H1 (cell line): ENCODE data around the gene CEP97. TPM values are rescaled to one million over a fixed set of nuclear protein-coding genes. Genes with fewer than 3 reads are reported as not detected.

Source experiments
- CTCF ChIA-PET: fragments of 300-600 bp; sonication (Branson Sonifier 250); formaldehyde crosslinking; loops from one replicate; lab custom pipeline; 2021; ENCODE audit not compliant: partially characterized antibody; lab: Charles Lee
- POLR2A ChIA-PET: fragments of 300-600 bp; sonication (Branson Sonifier 250); formaldehyde crosslinking; loops from one replicate; lab custom pipeline; 2021; ENCODE audit warnings: inconsistent platforms; ENCODE audit not compliant: partially characterized antibody; lab: Charles Lee
- DNase-seq, 2 experiments: peaks; one replicate each; pipeline versions ENCODE4 v3.0.0 to v3.0.0-alpha.2; 2010 to 2022; ENCODE audit warnings: low spot score in 2 of 2, low read depth in 1 of 2, mixed read lengths in 1 of 2
- FAIRE-seq: peaks from 2 replicates; lab custom pipeline; 2011; peaks lifted over from hg19 to GRCh38; lab: Jason Lieb, UNC
- H2AFZ ChIP-seq: 2 replicates; pipeline ENCODE4 v1.8.1; 2012; ENCODE audit warnings: low read length, inconsistent platforms
- H2AK5ac ChIP-seq: 2 replicates; pipeline ENCODE4 v1.6.1; 2013; ENCODE audit warnings: low read depth, low read length
- H2BK120ac ChIP-seq: replicated peaks from 2 replicates; pipeline ENCODE3; 2013; ENCODE audit warnings: low read depth, low read length, inconsistent platforms
- H2BK12ac ChIP-seq: 2 replicates; pipeline ENCODE4 v1.6.1; 2013; ENCODE audit warnings: low read depth, low read length
- H2BK15ac ChIP-seq: 2 replicates; pipeline ENCODE4 v1.6.1; 2013; ENCODE audit warnings: low read length
- H2BK20ac ChIP-seq: 2 replicates; pipeline ENCODE4 v1.6.1; 2013; ENCODE audit warnings: low read length
- H2BK5ac ChIP-seq: 2 replicates; pipeline ENCODE4 v1.6.1; 2013; ENCODE audit warnings: low read depth, low read length
- H3K14ac ChIP-seq: 2 replicates; pipeline ENCODE4 v1.6.1; 2013; ENCODE audit warnings: inconsistent platforms; ENCODE audit not compliant: insufficient read length
- H3K18ac ChIP-seq: 2 replicates; pipeline ENCODE4 v1.6.1; 2013; ENCODE audit warnings: low read length; ENCODE audit errors: extremely low read depth
- H3K23ac ChIP-seq: 2 replicates; pipeline ENCODE4 v1.6.1; 2013; ENCODE audit warnings: inconsistent platforms; ENCODE audit not compliant: insufficient read length
- H3K23me2 ChIP-seq: 2 replicates; pipeline ENCODE4 v1.6.1; 2013; ENCODE audit warnings: low read depth, low read length
- H3K27ac ChIP-seq: 2 replicates; pipeline ENCODE4 v1.6.1; 2011; ENCODE audit warnings: low read depth, low read length, inconsistent platforms
- H3K27me3 ChIP-seq, 4 experiments: replicated peaks in 1 of 4; 1 replicate in 1 of 4; 2 replicates in 3 of 4; pipeline versions ENCODE4 v1.6.1 to v1.8.1; 2011 to 2013; ENCODE audit warnings: low read length in 3 of 4, mild to moderate bottlenecking in 3 of 4, inconsistent platforms in 2 of 4, mixed read lengths in 2 of 4, moderate library complexity in 1 of 4; ENCODE audit not compliant: control insufficient read depth in 3 of 4, insufficient read depth in 3 of 4; ENCODE audit errors: extremely low read depth in 1 of 4
- H3K36me3 ChIP-seq, 4 experiments: 2 replicates each; pipeline versions ENCODE4 v1.6.1 to v1.8.1; 2011 to 2013; ENCODE audit warnings: mild to moderate bottlenecking in 4 of 4, low read length in 3 of 4, moderate library complexity in 2 of 4, control low read depth in 1 of 4, inconsistent platforms in 1 of 4; ENCODE audit not compliant: insufficient read depth in 4 of 4, control insufficient read depth in 2 of 4
- H3K4ac ChIP-seq: replicated peaks from 2 replicates; pipeline ENCODE3; 2013; ENCODE audit warnings: low read length, low read depth, mixed read lengths, inconsistent platforms; ENCODE audit not compliant: insufficient read length
- H3K4me1 ChIP-seq, 4 experiments: replicated peaks in 1 of 4; 1 replicate in 1 of 4; 2 replicates in 3 of 4; pipeline versions ENCODE4 v1.6.1 to v1.8.1; 2011 to 2013; ENCODE audit warnings: low read length in 3 of 4, inconsistent platforms in 2 of 4, mixed read lengths in 1 of 4; ENCODE audit not compliant: insufficient read depth in 4 of 4, control insufficient read depth in 3 of 4
- H3K4me2 ChIP-seq, 2 experiments: 2 replicates each; pipeline versions ENCODE4 v1.6.1 to v1.8.1; 2011 to 2013; ENCODE audit warnings: low read depth in 2 of 2, low read length in 2 of 2, control low read depth in 1 of 2, inconsistent platforms in 1 of 2, mild to moderate bottlenecking in 1 of 2; ENCODE audit not compliant: insufficient read depth in 1 of 2
- H3K4me3 ChIP-seq, 4 experiments: fragments of 200-600, 300-600 bp in 1 of 4; sonication (generic), shearing (Covaris generic), sonication (Bioruptor Twin) in 1 of 4; 2 replicates each; pipeline versions ENCODE4 v1.5.1 to v1.8.1; 2011 to 2016; ENCODE audit warnings: low read length in 4 of 4, low read depth in 3 of 4, control low read depth in 2 of 4, inconsistent platforms in 2 of 4, mild to moderate bottlenecking in 2 of 4, mixed read lengths in 1 of 4, moderate library complexity in 1 of 4; ENCODE audit not compliant: insufficient read depth in 2 of 4; ENCODE audit errors: extremely low read depth in 1 of 4
- H3K56ac ChIP-seq: replicated peaks from 2 replicates; pipeline ENCODE3; 2013; ENCODE audit warnings: low read depth, mild to moderate bottlenecking, mixed read lengths, low read length, inconsistent platforms; ENCODE audit not compliant: insufficient read length
- H3K79me1 ChIP-seq: 2 replicates; pipeline ENCODE4 v1.6.1; 2013; ENCODE audit warnings: low read depth, low read length, control low read depth
- H3K79me2 ChIP-seq, 2 experiments: 2 replicates each; pipeline versions ENCODE4 v1.6.1 to v1.8.1; 2012 to 2013; ENCODE audit warnings: low read length in 2 of 2, mild to moderate bottlenecking in 2 of 2, inconsistent platforms in 1 of 2; ENCODE audit not compliant: insufficient read depth in 2 of 2, control insufficient read depth in 1 of 2
- H3K9ac ChIP-seq, 4 experiments: replicated peaks in 1 of 4; 1 replicate in 1 of 4; 2 replicates in 3 of 4; pipeline versions ENCODE4 v1.6.1 to v1.8.1; 2011 to 2013; ENCODE audit warnings: low read depth in 3 of 4, low read length in 3 of 4, control low read depth in 2 of 4, mild to moderate bottlenecking in 2 of 4, moderate library complexity in 2 of 4, inconsistent platforms in 1 of 4; ENCODE audit errors: extremely low read depth in 1 of 4
- H3K9me3 ChIP-seq, 2 experiments: 2 replicates each; pipeline versions ENCODE4 v1.6.1 to v1.8.1; 2012 to 2013; ENCODE audit warnings: mild to moderate bottlenecking in 2 of 2, moderate library complexity in 2 of 2, control low read depth in 1 of 2, inconsistent platforms in 1 of 2, low read depth in 1 of 2, low read length in 1 of 2, mixed read lengths in 1 of 2; ENCODE audit not compliant: insufficient read depth in 2 of 2
- H4K20me1 ChIP-seq, 2 experiments: replicated peaks in 1 of 2; 2 replicates each; pipeline versions ENCODE3 to v1.8.1; 2011 to 2013; ENCODE audit warnings: inconsistent platforms in 2 of 2, low read length in 2 of 2, mild to moderate bottlenecking in 1 of 2; ENCODE audit not compliant: insufficient read depth in 2 of 2, control insufficient read depth in 1 of 2
- H4K5ac ChIP-seq: 2 replicates; pipeline ENCODE4 v1.6.1; 2013; ENCODE audit warnings: low read length, low read depth, mixed read lengths, inconsistent platforms; ENCODE audit not compliant: insufficient read length
- H4K8ac ChIP-seq: 2 replicates; pipeline ENCODE4 v1.8.0; 2013; ENCODE audit warnings: mild to moderate bottlenecking, moderate library complexity, low read length, inconsistent platforms; ENCODE audit not compliant: insufficient read depth; ENCODE audit errors: extremely low read depth
- H4K91ac ChIP-seq: replicated peaks from 2 replicates; pipeline ENCODE3; 2013; ENCODE audit warnings: low read length, mixed read lengths, inconsistent platforms; ENCODE audit not compliant: insufficient read length
- BACH1 ChIP-seq: IDR thresholded peaks from 2 replicates; pipeline ENCODE4 v1.6.1; 2012; ENCODE audit warnings: low read length, improper control_type of control experiment
- YY1 ChIP-seq: IDR thresholded peaks from 2 replicates; pipeline ENCODE4 v1.6.1; 2011; ENCODE audit warnings: low read depth, mild to moderate bottlenecking, low read length
- WGBS, 2 experiments: shearing (Covaris generic) in 1 of 2; methylation state at CpG; one replicate each; pipeline versions ENCODE4 v1.1.6 to v1.1.7; 2013 to 2015; ENCODE audit warnings: low lambda C conversion rate in 2 of 2, mixed read lengths in 2 of 2, inconsistent platforms in 1 of 2, low coverage in 1 of 2, missing lambda C conversion rate in 1 of 2; ENCODE audit not compliant: insufficient replicate concordance in 2 of 2, insufficient coverage in 1 of 2, insufficient read length in 1 of 2; ENCODE audit errors: extremely low coverage in 1 of 2, missing lambda C conversion rate in 1 of 2; 5-methylcytosine and 5-hydroxymethylcytosine counted together
- polyA plus RNA-seq, 7 experiments: library from polyadenylated mRNA; depleted of rRNA in 3 of 7; stranded (reverse) in 5 of 7; unstranded in 2 of 7; fragments of >200 nt in 5 of 7; fragments of 200-250 nt in 2 of 7; gene quantifications; 1 replicate in 5 of 7; 2 replicates in 1 of 7; 4 replicates in 1 of 7; pipeline versions ENCODE4 v1.2.1 to v1.2.3, GENCODE V29; 2011 to 2013; ENCODE audit warnings: missing spikeins in 2 of 7, mixed read lengths in 2 of 7
- total RNA-seq: library from RNA; stranded (reverse); fragmentation: NEBNext Ultra II Directional; extraction: Animal tissue kit (Norgen Biotek cat#: 25700); gene quantifications from 2 replicates; pipeline ENCODE4 v1.2.1, GENCODE V29; 2021

The CEP97 gene
- total and polyA plus RNA-seq, 2 of the 8 experiments (the other 6 are each of a cell fraction or from before 2014, with no cell fraction given): 1.6 to 13.2 TPM

DNA sequence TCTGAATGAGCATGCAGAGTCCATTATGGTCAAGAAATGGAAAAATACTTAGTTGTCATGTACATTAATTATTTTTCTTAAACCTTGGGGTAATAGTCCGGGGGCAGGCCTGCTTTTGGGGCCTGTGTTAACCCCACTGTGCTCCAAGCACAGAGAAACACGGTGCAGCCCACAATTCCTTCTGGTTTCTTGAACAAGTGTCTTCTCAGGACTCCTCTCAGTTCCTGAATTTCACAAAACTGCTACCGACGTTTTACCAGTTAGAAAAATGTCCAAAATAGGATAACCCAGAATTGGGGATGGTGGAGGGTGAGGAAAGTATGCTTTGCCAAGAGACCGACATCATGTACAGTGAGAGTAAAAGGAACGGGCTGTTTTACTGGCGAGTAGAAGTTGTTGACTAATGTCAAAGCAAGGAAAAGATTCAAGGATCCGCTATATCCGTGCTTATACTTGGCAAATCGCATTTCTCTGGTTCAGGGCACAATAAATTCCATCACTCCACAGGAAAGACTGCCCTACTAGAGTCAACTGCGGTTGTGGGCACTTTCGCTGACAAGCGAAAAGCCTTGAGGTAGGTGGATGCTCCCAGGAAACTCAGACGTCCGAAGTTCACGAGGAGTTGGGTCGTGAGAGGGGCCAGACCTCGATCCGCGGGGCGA is 54.1 kb downstream of the CEP97 start:
- no peak overlapping the region for H2BK20ac ChIP-seq
- no peaks in the 10 kb centered on the region for H3K79me1 ChIP-seq
- H3K79me2 ChIP-seq: peaks cover 0 to 10% of the 10 kb centered on the region in 2 experiments; a peak in 1 of 4 replicates
- H2BK12ac ChIP-seq: no peak overlapping the region
- no peaks in the 10 kb centered on the region for H4K20me1 ChIP-seq
- peak overlapping the region; percentile 70 to 88 (median 75) for H3K4me3 ChIP-seq
- no peak overlapping the region for H3K14ac ChIP-seq
- DNase-seq: no peak
- H3K4ac ChIP-seq: no peak overlapping the region
- H3K56ac ChIP-seq: peak overlapping the region; percentile 39
- H3K27me3 ChIP-seq: peaks cover 0 to 7% (median 4%) of the 10 kb centered on the region in 4 experiments; a peak in 4 of 7 replicates
- H4K8ac ChIP-seq: peak overlapping the region; percentile 80; the same call in 1 of the 2 replicates
- peak overlapping the region; percentile 48 for H4K5ac ChIP-seq
- peaks cover 8% of the 10 kb centered on the region for H3K23me2 ChIP-seq
- H2BK15ac ChIP-seq: no peak overlapping the region; the same call in 1 of the 2 replicates
- no peaks in the 10 kb centered on the region for H3K9me3 ChIP-seq
- no peak overlapping the region for H4K91ac ChIP-seq
- 27% methylated on average over 21 of the region's 21 CpGs; no CpG with 5 or more reads in 1 of the 2 experiments for WGBS, 2 experiments
- peak overlapping the region; percentile 100 for H2AFZ ChIP-seq
- H2BK120ac ChIP-seq: no peak overlapping the region
- no peak overlapping the region for H2AK5ac ChIP-seq
- TF ChIP-seq BACH1 (0 out of 2 replicates have a peak, but pooled peaks have one; percentile 62), YY1 (no peak)
- TF ChIP-seq, all 59 proteins: peak for 1
- Histone ChIP-seq H3K18ac (peak overlapping the region; percentile 41; the same call in 1 of the 2 replicates), H3K9ac (peak overlapping the region in 3 of 4 experiments; percentile 35 to 68 (median 42); a peak in 5 of 7 replicates), H3K36me3 (peaks cover 0 to 8% (median 5%) of the 10 kb centered on the region in 4 experiments; a peak in 5 of 8 replicates), H2BK5ac (peak overlapping the region; percentile 67; the same call in 1 of the 2 replicates), H3K27ac (no peak overlapping the region), H3K4me1 (peaks cover 5 to 11% (median 6%) of the 10 kb centered on the region in 4 experiments; a peak in 6 of 7 replicates), H3K4me2 (peak overlapping the region; percentile 77 to 96), H3K23ac (no peak overlapping the region)
- POLR2A ChIA-PET: interaction anchor here (0.6 to 1.5 kb wide), 3 partner anchors 14 to 302 kb away, joined by 3 to 4 read pairs (median 3); partner anchors contain the start of gene NFKBIZ
- CTCF ChIA-PET: interaction anchor here (1.2 kb wide), 1 partner anchor 24 kb away, joined by 3 read pairs; no protein-coding TSS in a partner anchor
- FAIRE-seq: no peak
